HEK293 (cell line): ENCODE measurements around the gene VANGL2.

Experiments
- CTCF ChIA-PET: fragments of 350-600 bp; formaldehyde crosslinking; extraction: SDS; loops from one replicate; lab custom pipeline; 2021; ENCODE audit warnings: antibody characterized with exemption; lab: Yijun Ruan, JAX
- POLR2A ChIA-PET: fragments of 300-600 bp; formaldehyde crosslinking; extraction: SDS; loops from one replicate; lab custom pipeline; 2020; ENCODE audit warnings: antibody characterized with exemption, inconsistent platforms; lab: Yijun Ruan, JAX
- H3K27ac ChIP-seq: fragments of 200-500 bp; sonication (Bioruptor generic); 2 replicates; pipeline ENCODE4 v1.5.1; 2014; ENCODE audit warnings: low read depth, low read length, control low read depth, inconsistent platforms; ENCODE audit errors: extremely low read depth
- H3K36me3 ChIP-seq, 2 experiments: fragments of 200-500 bp in 1 of 2; sonication (Bioruptor generic) in 1 of 2; 1 replicate in 1 of 2; 2 replicates in 1 of 2; pipeline ENCODE4 v1.5.1; 2014 to 2017; ENCODE audit warnings: inconsistent platforms in 2 of 2, low read length in 2 of 2; ENCODE audit not compliant: control insufficient read depth in 2 of 2, insufficient read depth in 1 of 2
- H3K4me1 ChIP-seq: fragments of 200-500 bp; sonication (Bioruptor generic); 2 replicates; pipeline ENCODE4 v1.5.1; 2014; ENCODE audit warnings: mild to moderate bottlenecking, low read length, inconsistent platforms; ENCODE audit not compliant: control insufficient read depth, insufficient read depth
- H3K4me3 ChIP-seq: 2 replicates; pipeline ENCODE4 v1.5.1; 2011; ENCODE audit warnings: low read depth, mild to moderate bottlenecking, control low read depth, low read length, moderate library complexity
- H3K9me3 ChIP-seq: fragments of 200-500 bp; sonication (Bioruptor generic); 2 replicates; pipeline ENCODE4 v1.5.1; 2014; ENCODE audit warnings: low read depth, low read length, inconsistent platforms; ENCODE audit not compliant: control insufficient read depth, insufficient read depth
- BCL11A ChIP-seq: fragments of 450-650 bp; formaldehyde crosslinking; IDR thresholded peaks from 2 replicates; pipeline ENCODE4 v1.5.1; 2016; ENCODE audit warnings: low read depth, missing biosample characterization, missing genetic modification characterization
- GLIS1 ChIP-seq: fragments of 450-650 bp; formaldehyde crosslinking; IDR thresholded peaks from 2 replicates; pipeline ENCODE4 v1.5.1; 2016; ENCODE audit warnings: missing biosample characterization, missing genetic modification characterization
- GLIS2 ChIP-seq: fragments of 450-650 bp; formaldehyde crosslinking; IDR thresholded peaks from 2 replicates; pipeline ENCODE4 v1.5.1; 2016; ENCODE audit warnings: missing biosample characterization, missing genetic modification characterization
- KLF7 ChIP-seq: fragments of 450-650 bp; formaldehyde crosslinking; IDR thresholded peaks from 2 replicates; pipeline ENCODE4 v1.5.1; 2016; ENCODE audit warnings: missing biosample characterization, missing genetic modification characterization, borderline replicate concordance
- TSHZ1 ChIP-seq: fragments of 450-650 bp; formaldehyde crosslinking; IDR thresholded peaks from 2 replicates; pipeline ENCODE4 v1.5.1; 2016; ENCODE audit warnings: missing biosample characterization, missing genetic modification characterization, borderline replicate concordance
- ZBTB11 ChIP-seq: fragments of 450-650 bp; formaldehyde crosslinking; conservative IDR thresholded peaks from 2 replicates; pipeline ENCODE4 v1.5.1; 2016; ENCODE audit warnings: low read depth, missing biosample characterization, missing genetic modification characterization
- ZBTB17 ChIP-seq: fragments of 450-650 bp; formaldehyde crosslinking; IDR thresholded peaks from 2 replicates; pipeline ENCODE4 v1.5.1; 2016; ENCODE audit warnings: missing biosample characterization, missing genetic modification characterization
- ZBTB20 ChIP-seq: fragments of 450-650 bp; formaldehyde crosslinking; IDR thresholded peaks from 2 replicates; pipeline ENCODE4 v1.5.1; 2016; ENCODE audit warnings: missing biosample characterization, missing genetic modification characterization
- ZBTB26 ChIP-seq: fragments of 450-650 bp; formaldehyde crosslinking; optimal IDR thresholded peaks from 2 replicates; pipeline ENCODE3; 2016; ENCODE audit warnings: missing biosample characterization, mild to moderate bottlenecking, missing genetic modification characterization
- ZBTB44 ChIP-seq: fragments of 450-650 bp; IDR thresholded peaks from 2 replicates; pipeline ENCODE4 v1.5.1; 2018; ENCODE audit warnings: missing biosample characterization, mild to moderate bottlenecking, missing genetic modification characterization
- ZIC2 ChIP-seq: fragments of 450-650 bp; formaldehyde crosslinking; IDR thresholded peaks from 2 replicates; pipeline ENCODE4 v1.5.1; 2016; ENCODE audit warnings: missing biosample characterization, missing genetic modification characterization
- ZNF155 ChIP-seq: fragments of 450-650 bp; formaldehyde crosslinking; IDR thresholded peaks from 2 replicates; pipeline ENCODE4 v1.5.1; 2016; ENCODE audit warnings: missing biosample characterization, missing genetic modification characterization
- ZNF175 ChIP-seq: fragments of 450-650 bp; formaldehyde crosslinking; IDR thresholded peaks from 2 replicates; pipeline ENCODE4 v1.5.1; 2016; ENCODE audit warnings: missing biosample characterization, missing genetic modification characterization
- ZNF248 ChIP-seq: fragments of 450-650 bp; formaldehyde crosslinking; IDR thresholded peaks from 2 replicates; pipeline ENCODE4 v1.5.1; 2017; ENCODE audit warnings: missing biosample characterization, missing genetic modification characterization
- ZNF26 ChIP-seq: fragments of 450-650 bp; formaldehyde crosslinking; IDR thresholded peaks from 2 replicates; pipeline ENCODE4 v1.5.1; 2016; ENCODE audit warnings: missing biosample characterization, missing genetic modification characterization
- ZNF335 ChIP-seq: fragments of 450-650 bp; formaldehyde crosslinking; conservative IDR thresholded peaks from 2 replicates; pipeline ENCODE4 v1.5.1; 2016; ENCODE audit warnings: missing biosample characterization, missing genetic modification characterization
- ZNF350 ChIP-seq: fragments of 450-650 bp; formaldehyde crosslinking; IDR thresholded peaks from 2 replicates; pipeline ENCODE4 v1.5.0; 2017; ENCODE audit warnings: missing biosample characterization, mild to moderate bottlenecking, missing genetic modification characterization
- ZNF416 ChIP-seq: fragments of 450-650 bp; formaldehyde crosslinking; IDR thresholded peaks from 2 replicates; pipeline ENCODE4 v1.5.1; 2016; ENCODE audit warnings: missing biosample characterization, missing genetic modification characterization
- ZNF629 ChIP-seq: fragments of 450-650 bp; formaldehyde crosslinking; IDR thresholded peaks from 2 replicates; pipeline ENCODE4 v1.5.1; 2017; ENCODE audit warnings: missing biosample characterization, missing genetic modification characterization
- ZNF830 ChIP-seq: fragments of 450-650 bp; IDR thresholded peaks from 2 replicates; pipeline ENCODE4 v1.5.0; 2018; ENCODE audit warnings: missing biosample characterization, missing genetic modification characterization, low read depth, mild to moderate bottlenecking, moderate library complexity
- ZSCAN5A ChIP-seq: fragments of 450-650 bp; formaldehyde crosslinking; IDR thresholded peaks from 2 replicates; pipeline ENCODE4 v1.5.1; 2016; ENCODE audit warnings: missing biosample characterization, missing genetic modification characterization

The VANGL2 gene

GRCh38 chr1:160400646-160401486 is 502 bp downstream of the VANGL2 start:
- peak overlapping the region; percentile 42; the same call in 1 of the 2 replicates for H3K27ac ChIP-seq
- H3K9me3 ChIP-seq = no peaks in the 10 kb centered on the region
- H3K36me3 ChIP-seq = no peaks in the 10 kb centered on the region
- POLR2A ChIA-PET = interaction anchor here (1.0 kb wide), 1 partner anchor 8 kb away, joined by 5 read pairs; no protein-coding TSS in a partner anchor
- no peaks in the 10 kb centered on the region for H3K4me1 ChIP-seq
- H3K4me3 ChIP-seq = peak overlapping the region; percentile 75
- CTCF ChIA-PET = interaction anchor here (0.7 kb wide), 2 partner anchors 116 to 215 kb away, joined by 4 to 5 read pairs; partner anchors contain the start of gene PEX19
- TF ChIP-seq ZBTB26 (tag by site-specific recombination) = peak; percentile 37
- TF ChIP-seq ZNF830 (tag by site-specific recombination) = no peak
- no peak for TF ChIP-seq KLF7 (tag by site-specific recombination)
- peak; percentile 20; the same call in 1 of the 2 replicates for TF ChIP-seq ZBTB20
- no peak for TF ChIP-seq ZNF248 (tag by site-specific recombination)
- TF ChIP-seq TSHZ1 (tag by site-specific recombination) = no peak
- TF ChIP-seq BCL11A (tag by site-specific recombination) = no peak
- TF ChIP-seq GLIS2 (tag by site-specific recombination) = peak; percentile 60
- TF ChIP-seq ZNF629 (tag by site-specific recombination) = no peak
- peak; percentile 85 for TF ChIP-seq ZNF335
- 0 out of 2 replicates have a peak, but pooled peaks have one; percentile 13 for TF ChIP-seq ZSCAN5A (tag by site-specific recombination)
- no peak for TF ChIP-seq ZNF155 (tag by site-specific recombination)
- TF ChIP-seq ZBTB11 = peak; percentile 34; the same call in 1 of the 2 replicates
- no peak for TF ChIP-seq ZNF26 (tag by site-specific recombination)
- TF ChIP-seq ZNF416 (tag by site-specific recombination) = no peak
- TF ChIP-seq ZBTB44 (tag by site-specific recombination) = no peak
- no peak for TF ChIP-seq ZNF350 (tag by site-specific recombination)
- TF ChIP-seq ZIC2 (tag by site-specific recombination) = peak; percentile 36; the same call in 1 of the 2 replicates
- no peak for TF ChIP-seq GLIS1 (tag by site-specific recombination)
- TF ChIP-seq ZNF175 (tag by site-specific recombination) = no peak
- TF ChIP-seq ZBTB17 (tag by site-specific recombination) = peak; percentile 90
